ENCODE data around the gene SDC3. TPM values are rescaled to one million over a fixed set of nuclear protein-coding genes. Genes with fewer than 3 reads are reported as not detected.

The SDC3 gene
- total RNA-seq, 4 donors from 2014 or later = 44.1 to 101 (median 56.5) TPM

- H3K4me1 ChIP-seq = no peaks in the 10 kb centered on the region
- 88% methylated on average over 1 of the region's 1 CpG for WGBS
- H3K4me3 ChIP-seq = no peak overlapping the region
- no peaks in the 10 kb centered on the region for H3K36me3 ChIP-seq
- H3K27ac ChIP-seq (replicated peaks in 1 of 4) = no peak overlapping the region
- no peaks in the 10 kb centered on the region for H3K9me3 ChIP-seq
- intact Hi-C loops (cut with DNase I) = no loop called here
- no peak for DNase-seq (ENCODE audit: extremely low spot score)
- H3K27me3 ChIP-seq = peaks cover 0 to 3% (median 0%) of the 10 kb centered on the region in 4 donors
- TF ChIP-seq POLR2AphosphoS5 (IDR thresholded peaks at IDR 0.05) (no peak), EP300 (IDR thresholded peaks at IDR 0.05) (no peak), POLR2A (IDR thresholded peaks at IDR 0.05; ENCODE audit: low read depth) (no peak)
- TF ChIP-seq, protein P1, sequence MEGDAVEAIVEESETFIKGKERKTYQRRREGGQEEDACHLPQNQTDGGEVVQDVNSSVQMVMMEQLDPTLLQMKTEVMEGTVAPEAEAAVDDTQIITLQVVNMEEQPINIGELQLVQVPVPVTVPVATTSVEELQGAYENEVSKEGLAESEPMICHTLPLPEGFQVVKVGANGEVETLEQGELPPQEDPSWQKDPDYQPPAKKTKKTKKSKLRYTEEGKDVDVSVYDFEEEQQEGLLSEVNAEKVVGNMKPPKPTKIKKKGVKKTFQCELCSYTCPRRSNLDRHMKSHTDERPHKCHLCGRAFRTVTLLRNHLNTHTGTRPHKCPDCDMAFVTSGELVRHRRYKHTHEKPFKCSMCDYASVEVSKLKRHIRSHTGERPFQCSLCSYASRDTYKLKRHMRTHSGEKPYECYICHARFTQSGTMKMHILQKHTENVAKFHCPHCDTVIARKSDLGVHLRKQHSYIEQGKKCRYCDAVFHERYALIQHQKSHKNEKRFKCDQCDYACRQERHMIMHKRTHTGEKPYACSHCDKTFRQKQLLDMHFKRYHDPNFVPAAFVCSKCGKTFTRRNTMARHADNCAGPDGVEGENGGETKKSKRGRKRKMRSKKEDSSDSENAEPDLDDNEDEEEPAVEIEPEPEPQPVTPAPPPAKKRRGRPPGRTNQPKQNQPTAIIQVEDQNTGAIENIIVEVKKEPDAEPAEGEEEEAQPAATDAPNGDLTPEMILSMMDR (IDR thresholded peaks at IDR 0.05) = no peak
These were observed 15.0 kb upstream of the SDC3 start for GRCh38 chr1:30923597-30923996.

DNA sequence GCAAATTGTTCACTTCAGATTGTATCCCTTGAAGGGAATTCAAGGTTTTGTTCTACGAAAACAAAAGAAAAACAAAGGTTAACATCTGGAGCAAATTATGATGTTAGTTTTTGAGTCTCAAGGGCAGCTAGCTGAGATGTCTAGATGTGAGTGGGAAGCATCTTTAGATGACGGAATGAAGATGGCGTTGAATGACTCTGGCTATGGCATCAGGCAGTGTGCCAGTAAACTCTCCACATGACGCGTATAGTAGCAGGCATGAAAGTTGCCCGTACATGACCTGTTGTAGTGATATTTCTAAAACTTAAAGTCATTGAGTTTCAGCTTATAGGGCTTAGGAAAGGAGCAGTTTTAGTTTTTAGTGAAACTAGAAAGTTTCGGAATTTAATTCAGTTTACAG is 12.3 kb upstream of the SDC3 start:
- no peak overlapping the region for H3K27ac ChIP-seq (replicated peaks in 1 of 4)
- TF ChIP-seq POLR2A (IDR thresholded peaks at IDR 0.05; ENCODE audit: low read depth) = no peak
- no peak for TF ChIP-seq EP300 (IDR thresholded peaks at IDR 0.05)
- no peak for TF ChIP-seq POLR2AphosphoS5 (IDR thresholded peaks at IDR 0.05)
- TF ChIP-seq, protein P1 (IDR thresholded peaks at IDR 0.05) = no peak
- no peaks in the 10 kb centered on the region for H3K9me3 ChIP-seq
- intact Hi-C loops (cut with DNase I) = no loop called here
- no peak for DNase-seq (ENCODE audit: extremely low spot score)
- H3K27me3 ChIP-seq = peaks cover 0 to 3% (median 0%) of the 10 kb centered on the region in 4 donors
- no peaks in the 10 kb centered on the region for H3K36me3 ChIP-seq
- no peak overlapping the region for H3K4me3 ChIP-seq
- WGBS = 86% methylated on average over 7 of the region's 7 CpGs
- H3K4me1 ChIP-seq = no peaks in the 10 kb centered on the region

DNA sequence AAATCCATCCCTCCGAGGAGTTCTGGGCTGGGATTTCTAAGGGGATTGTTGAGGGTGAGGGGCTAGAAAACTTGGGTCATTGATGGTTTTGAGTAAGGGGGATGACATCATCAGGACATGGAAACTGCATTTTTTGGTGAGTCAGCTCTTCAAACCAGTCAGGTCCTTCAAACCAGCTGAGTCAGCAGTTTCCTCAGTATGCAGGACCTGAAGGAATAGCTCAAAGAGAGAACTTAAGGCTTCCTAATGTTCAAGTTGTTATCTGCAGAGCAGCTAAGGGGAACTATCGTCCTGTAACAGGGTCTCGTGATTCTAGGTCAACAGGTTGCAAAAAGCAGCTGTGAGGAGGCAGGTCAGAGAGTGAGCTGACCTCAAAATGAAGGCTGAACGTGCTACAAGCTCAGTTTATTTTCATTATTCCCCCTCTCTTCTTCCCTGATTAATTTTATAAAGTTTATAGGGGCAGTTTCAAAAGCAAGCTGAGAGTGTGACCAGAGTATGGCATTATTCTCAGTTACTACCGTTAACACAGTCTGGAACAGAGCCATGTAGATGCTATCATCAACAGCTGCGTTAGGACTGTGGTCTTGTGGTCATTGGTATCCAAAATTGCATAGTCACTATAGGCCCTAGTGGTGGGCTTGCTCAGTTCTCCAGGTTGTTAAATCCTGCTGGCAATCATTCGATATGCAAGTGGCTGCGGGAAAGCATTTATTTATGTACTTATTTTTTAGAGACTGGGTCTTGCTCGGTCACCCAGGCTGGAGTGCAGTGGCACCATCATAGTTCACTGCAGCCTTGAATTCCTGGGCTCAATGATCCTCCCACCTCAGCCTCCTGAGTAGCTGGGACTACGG is 10.7 kb upstream of the SDC3 start:
- H3K9me3 ChIP-seq = no peaks in the 10 kb centered on the region
- H3K4me1 ChIP-seq = no peaks in the 10 kb centered on the region
- DNase-seq (ENCODE audit: extremely low spot score) = no peak
- WGBS = 60% methylated on average over 10 of the region's 10 CpGs
- no peaks in the 10 kb centered on the region for H3K36me3 ChIP-seq
- no peak overlapping the region for H3K4me3 ChIP-seq
- no peaks in the 10 kb centered on the region for H3K27me3 ChIP-seq
- intact Hi-C loops (cut with DNase I) = no loop called here
- TF ChIP-seq EP300 (IDR thresholded peaks at IDR 0.05) (no peak), POLR2A (IDR thresholded peaks at IDR 0.05; ENCODE audit: low read depth) (no peak)
- TF ChIP-seq, protein P1 (IDR thresholded peaks at IDR 0.05) = no peak
- H3K27ac ChIP-seq (replicated peaks in 1 of 4) = no peak overlapping the region

DNA sequence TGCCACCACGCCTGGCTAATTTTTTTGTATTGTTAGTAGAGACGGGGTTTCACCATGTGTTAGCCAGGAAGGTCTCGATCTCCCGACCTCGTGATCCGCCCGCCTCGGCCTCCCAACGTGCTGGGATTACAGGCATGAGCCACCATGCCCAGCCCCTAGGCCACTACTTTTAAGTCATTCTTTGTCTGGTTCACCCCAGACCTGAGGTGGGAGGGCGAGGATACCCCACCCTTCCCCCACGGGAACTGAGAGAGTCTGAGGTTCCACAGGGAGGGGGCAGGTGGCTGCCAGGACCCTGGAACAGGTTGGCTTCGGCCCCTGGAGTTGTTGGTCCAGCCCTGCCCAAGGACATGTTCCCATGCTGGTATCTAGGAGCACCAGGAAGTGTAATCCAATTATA is 7.7 kb upstream of the SDC3 start:
- WGBS = 89% methylated on average over 12 of the region's 12 CpGs
- Histone ChIP-seq H3K9me3 (no peaks in the 10 kb centered on the region), H3K27me3 (no peaks in the 10 kb centered on the region), H3K4me3 (no peak overlapping the region), H3K4me1 (peaks cover 0 to 6% (median 3%) of the 10 kb centered on the region in 4 donors), H3K27ac (replicated peaks in 1 of 4) (no peak overlapping the region), H3K36me3 (no peaks in the 10 kb centered on the region)
- no peak for TF ChIP-seq POLR2AphosphoS5 (IDR thresholded peaks at IDR 0.05)
- TF ChIP-seq, protein P1 (IDR thresholded peaks at IDR 0.05) = no peak
- TF ChIP-seq EP300 (IDR thresholded peaks at IDR 0.05) = no peak
- TF ChIP-seq POLR2A (IDR thresholded peaks at IDR 0.05; ENCODE audit: low read depth) = no peak
- DNase-seq (ENCODE audit: extremely low spot score) = no peak
- intact Hi-C loops (cut with DNase I) = no loop called here

Measured in esophagus muscularis mucosa (tissue), 4 donors.